Neutrophil (primary cell): ENCODE measurements around the gene MMP25.

Experiments used
- H3K27ac ChIP-seq: fragments of 200-600 bp; sonication (generic); 2 replicates; pipeline ENCODE4 v1.5.1; 2016; ENCODE audit warnings: mild to moderate bottlenecking, moderate library complexity
- H3K27me3 ChIP-seq: fragments of 200-600 bp; sonication (generic); 2 replicates; pipeline ENCODE4 v1.6.0; 2016; ENCODE audit warnings: mild to moderate bottlenecking
- H3K36me3 ChIP-seq: fragments of 200-600 bp; sonication (generic); 2 replicates; pipeline ENCODE4 v1.5.1; 2017
- H3K4me1 ChIP-seq, 2 experiments: fragments of 200-600 bp in 1 of 2; sonication (generic) in 1 of 2; 1 replicate in 1 of 2; 2 replicates in 1 of 2; pipeline versions ENCODE4 v1.5.1 to v1.6.1; 2013 to 2016; ENCODE audit warnings: low read depth in 1 of 2, low read length in 1 of 2, mild to moderate bottlenecking in 1 of 2, moderate library complexity in 1 of 2; ENCODE audit not compliant: control insufficient read depth in 1 of 2, insufficient read depth in 1 of 2
- H3K4me3 ChIP-seq, 2 experiments: fragments of 200-600 bp in 1 of 2; sonication (generic) in 1 of 2; 1 replicate in 1 of 2; 2 replicates in 1 of 2; pipeline ENCODE4 v1.5.1; 2013 to 2016; ENCODE audit warnings: low read depth in 1 of 2, low read length in 1 of 2, mild to moderate bottlenecking in 1 of 2, moderate library complexity in 1 of 2
- H3K9me3 ChIP-seq: fragments of 200-600 bp; sonication (generic); 2 replicates; pipeline ENCODE4 v1.5.1; 2016
- CTCF ChIP-seq: fragments of 200-600 bp; sonication (generic); IDR thresholded peaks from 2 replicates; pipeline ENCODE4 v1.5.1; 2016; ENCODE audit warnings: antibody characterized with exemption

The MMP25 gene

GRCh38 chr16:3013998-3014690, 32.2 kb upstream of the MMP25 start:
- TF ChIP-seq CTCF = no peak
- Histone ChIP-seq H3K4me1 (peaks cover 37 to 48% of the 10 kb centered on the region in 2 experiments), H3K36me3 (peaks cover 17% of the 10 kb centered on the region), H3K27me3 (peaks cover 19% of the 10 kb centered on the region), H3K27ac (no peak overlapping the region), H3K4me3 (no peak overlapping the region), H3K9me3 (no peaks in the 10 kb centered on the region)

GRCh38 chr16:3014971-3015370, 31.4 kb upstream of the MMP25 start:
- Histone ChIP-seq H3K36me3 (peaks cover 17% of the 10 kb centered on the region), H3K4me3 (no peak overlapping the region), H3K4me1 (peaks cover 36 to 48% of the 10 kb centered on the region in 2 experiments), H3K9me3 (no peaks in the 10 kb centered on the region), H3K27me3 (peaks cover 22% of the 10 kb centered on the region), H3K27ac (no peak overlapping the region)
- no peak for TF ChIP-seq CTCF

GRCh38 chr16:3015865-3016521, 30.4 kb upstream of the MMP25 start:
- Histone ChIP-seq H3K36me3 (peaks cover 17% of the 10 kb centered on the region), H3K27ac (no peak overlapping the region), H3K27me3 (peaks cover 22% of the 10 kb centered on the region), H3K9me3 (no peaks in the 10 kb centered on the region), H3K4me1 (peaks cover 30 to 46% of the 10 kb centered on the region in 2 experiments), H3K4me3 (no peak overlapping the region)
- no peak for TF ChIP-seq CTCF

- Histone ChIP-seq H3K27ac (no peak overlapping the region), H3K36me3 (peaks cover 29% of the 10 kb centered on the region), H3K4me3 (no peak overlapping the region), H3K4me1 (peaks cover 36 to 51% of the 10 kb centered on the region in 2 experiments), H3K9me3 (no peaks in the 10 kb centered on the region), H3K27me3 (peaks cover 22% of the 10 kb centered on the region)
- no peak for TF ChIP-seq CTCF
Measured at GRCh38 chr16:3017344-3017743, 29.0 kb upstream of the MMP25 start.

DNA sequence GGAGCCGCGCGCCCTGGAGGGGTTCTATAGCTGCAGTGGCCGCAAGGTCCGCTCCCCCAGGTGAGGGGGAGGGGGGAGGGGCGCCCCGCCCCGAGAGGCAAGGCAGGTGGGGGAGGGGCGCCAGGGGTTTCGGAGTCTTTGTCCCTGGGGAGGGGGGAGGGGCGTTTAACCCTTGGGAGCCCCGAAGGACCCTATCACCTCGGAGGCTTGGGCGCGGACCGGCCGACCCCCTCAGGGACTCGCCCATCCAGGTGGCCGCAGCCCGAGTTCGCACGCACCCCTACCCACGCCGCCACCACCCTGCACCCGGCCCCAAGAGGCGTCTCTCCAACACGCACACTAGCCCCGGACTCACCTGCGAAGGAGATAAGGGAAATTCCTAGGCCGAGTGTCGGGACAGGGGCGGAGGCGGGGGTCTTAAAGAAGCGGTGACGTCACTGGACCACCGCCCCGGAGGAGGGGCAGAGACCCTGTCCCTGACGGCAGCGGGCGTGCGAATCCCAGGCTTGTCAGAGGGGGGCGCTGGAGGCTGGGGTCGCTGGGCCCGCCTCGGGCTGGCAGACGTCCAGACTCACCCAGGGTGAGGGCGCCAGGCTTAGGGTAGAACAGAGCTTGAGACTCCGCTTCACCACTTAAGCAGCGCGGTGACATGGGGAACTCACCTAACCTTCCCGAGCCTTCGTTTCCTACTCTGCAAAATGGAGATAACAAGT, 28.4 kb upstream of the MMP25 start, which contains the start of gene CLDN6:
TSS of gene CLDN6 (minus strand) at position 390 of the 713 bp plus-strand sequence. CDS start 2,162 bp downstream, outside the sequence.
- peak; percentile 14 for TF ChIP-seq CTCF

More for the DNA sequence above, 28.4 kb upstream of the MMP25 start, which contains the start of gene CLDN6:
- Histone ChIP-seq H3K27ac (peak within 1 kb of the TSS; percentile 11), H3K36me3 (peaks cover 30% of the 10 kb centered on the region), H3K4me3 (peak within 1 kb of the TSS in 1 of 2 experiments; percentile 21), H3K27me3 (peaks cover 22% of the 10 kb centered on the region), H3K4me1 (peaks cover 38 to 51% of the 10 kb centered on the region in 2 experiments), H3K9me3 (no peaks in the 10 kb centered on the region)
